Right cardiac atrium (tissue), 5 donors: ENCODE data around the gene SNX4. TPM values are rescaled to one million over a fixed set of nuclear protein-coding genes. Genes with fewer than 3 reads are reported as not detected.

Experiments used
- ATAC-seq, 2 donors: fragments of 200-7000 bp; cut with Tn5 transposase; one replicate each; pipeline versions ENCODE4 v1.8.0 to v1.9.1; 2020; ENCODE audit warnings: moderate library complexity in 2 of 2, mild to moderate bottlenecking in 1 of 2
- DNase-seq, 3 donors: peaks; one replicate each; pipeline ENCODE4 v3.0.0-alpha.2; 2020
- H3K27ac ChIP-seq: one replicate; pipeline ENCODE4 v1.5.1; 2013; ENCODE audit warnings: mild to moderate bottlenecking, low read length, control low read depth, moderate library complexity
- H3K27me3 ChIP-seq: one replicate; pipeline ENCODE4 v1.6.1; 2013; ENCODE audit not compliant: control insufficient read depth, insufficient read depth
- H3K4me1 ChIP-seq: one replicate; pipeline ENCODE4 v1.6.1; 2013; ENCODE audit warnings: low read length; ENCODE audit not compliant: control insufficient read depth, insufficient read depth
- H3K4me3 ChIP-seq: one replicate; pipeline ENCODE4 v1.5.1; 2013; ENCODE audit warnings: low read length, control low read depth
- H3K9me3 ChIP-seq: one replicate; pipeline ENCODE4 v1.6.1; 2013; ENCODE audit warnings: low read length; ENCODE audit not compliant: control insufficient read depth
- whole genome bisulfite sequencing: extraction: QIAGEN DNeasy Blood & Tissue Kit; methylation state at CpG from one replicate; pipeline ENCODE4 v1.1.7; 2013; 5-methylcytosine and 5-hydroxymethylcytosine counted together
- intact Hi-C, 4 donors: fragments of 100-400 bp; cut with DNase I; formaldehyde crosslinking; loops; one replicate each; pipeline versions ENCODE4 v1.11.0 to v1.14.0; 2022 to 2023
- polyA plus RNA-seq: library from polyadenylated mRNA; stranded (reverse); fragments of 200-250 nt; gene quantifications from one replicate; pipeline ENCODE4 v1.2.3, GENCODE V29; 2013
- total RNA-seq, 4 donors: library from RNA; stranded (reverse); fragmentation: NEBNext Ultra II Directional; extraction: Animal tissue kit (Norgen Biotek cat#: 25700); gene quantifications; one replicate each; pipeline ENCODE4 v1.2.1, GENCODE V29; 2021
- donor health status: healthy with polysubstance abuse.
- donor health status: DM: no; HTN: yes; CAD: no.
- donor health status: DM: no; HTN: no; CAD: no.
- donor health status: DM: no; HTN: yes; CAD: no; lungs with severe emphysema.
- donor health status: DM: yes; HTN: yes; CAD: no.

Gene SNX4
- total and polyA plus RNA-seq, 5 donors: 10.3 to 22.8 (median 16.0) TPM

DNA sequence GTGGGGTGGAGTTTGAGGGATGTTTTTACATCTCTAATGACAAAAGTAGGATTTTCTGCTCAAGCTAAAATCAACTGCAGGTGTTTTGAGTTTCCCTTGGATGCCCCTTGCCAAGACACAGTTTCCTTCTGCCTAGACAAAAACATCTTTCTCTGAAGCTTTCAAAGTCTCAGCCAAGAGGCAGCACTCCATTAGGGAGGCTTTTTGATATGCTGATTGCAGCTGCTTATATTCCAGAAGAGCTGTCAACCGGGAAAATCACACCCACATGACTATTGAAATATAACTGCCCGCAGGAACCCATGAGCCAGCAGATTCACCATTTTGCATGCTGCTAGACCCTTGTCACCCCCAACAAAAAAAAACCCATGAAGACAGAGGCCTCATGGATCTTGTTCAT lies 117.4 kb downstream of the SNX4 start:
- Histone ChIP-seq H3K27me3 (peaks cover 3% of the 10 kb centered on the region), H3K27ac (no peak overlapping the region), H3K4me1 (no peaks in the 10 kb centered on the region), H3K9me3 (no peaks in the 10 kb centered on the region), H3K4me3 (no peak overlapping the region)
- no peak for ATAC-seq
- intact Hi-C loops: no loop called here
- no peak for DNase-seq
- WGBS: 82% methylated on average over 2 of the region's 2 CpGs

- ATAC-seq: no peak
These were observed 118.6 kb downstream of the SNX4 start for GRCh38 chr3:125401402-125401801.

GRCh38 chr3:125398952-125399351 lies 121.0 kb downstream of the SNX4 start:
- intact Hi-C loops: no loop called here
- DNase-seq: no peak
- no peaks in the 10 kb centered on the region for H3K9me3 ChIP-seq
- H3K27ac ChIP-seq: no peak overlapping the region
- 25% methylated on average over 1 of the region's 1 CpG for WGBS
- ATAC-seq: no peak
- H3K27me3 ChIP-seq: no peaks in the 10 kb centered on the region
- H3K4me3 ChIP-seq: no peak overlapping the region
- no peaks in the 10 kb centered on the region for H3K4me1 ChIP-seq

More at GRCh38 chr3:125401402-125401801, 118.6 kb downstream of the SNX4 start:
- DNase-seq: no peak
- Histone ChIP-seq H3K27ac (no peak overlapping the region), H3K4me3 (no peak overlapping the region), H3K9me3 (no peaks in the 10 kb centered on the region), H3K27me3 (peaks cover 3% of the 10 kb centered on the region), H3K4me1 (no peaks in the 10 kb centered on the region)
- intact Hi-C loops: no loop called here
- WGBS: 63% methylated on average over 1 of the region's 1 CpG

Other genes with a start within 250 kb of the SNX4 start
- 10 to 100 TPM; 45.4 to 51.6 (median 46.4) TPM for gene ZNF148, start 144.9 kb downstream of the SNX4 start, total RNA-seq
- gene ZNF148, start 144.9 kb downstream of the SNX4 start, polyA plus RNA-seq: 5.3 TPM
- gene OSBPL11, start 75.3 kb upstream of the SNX4 start, total RNA-seq: 10 to 100 TPM in 3 of 4 donors, 1 to 10 TPM in 1; 9.4 to 14.4 (median 13.2) TPM
- gene OSBPL11, start 75.3 kb upstream of the SNX4 start, polyA plus RNA-seq: 8.0 TPM